MM.1S (cell line): Measurements from ENCODE around the gene PYCR2.

Source experiments
- CTCF ChIP-seq: fragments of 300-600 bp; sonication (generic); IDR thresholded peaks from 2 replicates; pipeline ENCODE4 v1.5.1; 2016; ENCODE audit warnings: antibody characterized with exemption, low read length, mixed read lengths
- EZH2 ChIP-seq: fragments of 300-600 bp; sonication (generic); optimal IDR thresholded peaks from 2 replicates; pipeline ENCODE3; 2017; ENCODE audit warnings: low read depth, mild to moderate bottlenecking, antibody characterized with exemption, low read length, mixed read lengths
- EZH2phosphoT487 ChIP-seq: fragments of 300-600 bp; sonication (generic); IDR thresholded peaks from 2 replicates; pipeline ENCODE4 v1.6.1; 2018; ENCODE audit warnings: antibody characterized with exemption, low read length

GRCh38 chr1:225877580-225877979 is 46.5 kb downstream of the PYCR2 start:
- peak; percentile 62 for TF ChIP-seq CTCF
- no peak for TF ChIP-seq EZH2
- TF ChIP-seq EZH2phosphoT487 = no peak
